Activated CD8-positive, alpha-beta T cell treated with anti-CD3 and anti-CD28 coated beads, Interleukin-2, amount 10 ng/mL, durations not matched to agents 7 days and 5 days (primary cell): ENCODE results near the gene FAM20C. TPM values are rescaled to one million over a fixed set of nuclear protein-coding genes. Genes with fewer than 3 reads are reported as not detected.

Experiments
- ATAC-seq: fragments of 150-1000 bp; cut with Tn5 transposase; one replicate; pipeline ENCODE4 v1.10.0; 2021; ENCODE audit warnings: moderate library complexity
- CTCF ChIA-PET: fragments of 350-600 bp; sonication (Branson Sonifier 250); formaldehyde crosslinking; loops from one replicate; lab custom pipeline; 2021; ENCODE audit warnings: antibody characterized with exemption; lab: Charles Lee
- POLR2A ChIA-PET: fragments of 350-600 bp; sonication (Branson Sonifier 250); formaldehyde crosslinking; loops from one replicate; lab custom pipeline; 2021; ENCODE audit warnings: antibody characterized with exemption; lab: Charles Lee
- DNase-seq: peaks from one replicate; pipeline ENCODE4 v3.0.0-alpha.2; 2020
- H3K27ac Mint-ChIP-seq: one replicate; pipeline ENCODE4 v1.8.0; 2021; ENCODE audit warnings: mild to moderate bottlenecking, mixed read lengths
- H3K27me3 Mint-ChIP-seq: one replicate; pipeline ENCODE4 v1.8.0; 2021; ENCODE audit warnings: low read depth, mixed read lengths
- H3K36me3 Mint-ChIP-seq: one replicate; pipeline ENCODE4 v1.8.0; 2021; ENCODE audit warnings: low read depth, mixed read lengths
- H3K4me1 Mint-ChIP-seq: one replicate; pipeline ENCODE4 v1.8.0; 2021; ENCODE audit warnings: low read depth, mixed read lengths
- H3K4me3 Mint-ChIP-seq: one replicate; pipeline ENCODE4 v1.8.0; 2021; ENCODE audit warnings: mild to moderate bottlenecking, mixed read lengths
- H3K9me3 Mint-ChIP-seq: one replicate; pipeline ENCODE4 v1.8.0; 2022; ENCODE audit warnings: mixed read lengths; ENCODE audit not compliant: insufficient read depth
- total RNA-seq, 2 experiments: library from RNA; stranded (reverse); gene quantifications; one replicate each; pipeline ENCODE4 v1.2.3, GENCODE V29; 2021

Gene FAM20C
- total RNA-seq, 2 experiments from 2014 or later: 0.74 TPM; not detected in 1

DNA sequence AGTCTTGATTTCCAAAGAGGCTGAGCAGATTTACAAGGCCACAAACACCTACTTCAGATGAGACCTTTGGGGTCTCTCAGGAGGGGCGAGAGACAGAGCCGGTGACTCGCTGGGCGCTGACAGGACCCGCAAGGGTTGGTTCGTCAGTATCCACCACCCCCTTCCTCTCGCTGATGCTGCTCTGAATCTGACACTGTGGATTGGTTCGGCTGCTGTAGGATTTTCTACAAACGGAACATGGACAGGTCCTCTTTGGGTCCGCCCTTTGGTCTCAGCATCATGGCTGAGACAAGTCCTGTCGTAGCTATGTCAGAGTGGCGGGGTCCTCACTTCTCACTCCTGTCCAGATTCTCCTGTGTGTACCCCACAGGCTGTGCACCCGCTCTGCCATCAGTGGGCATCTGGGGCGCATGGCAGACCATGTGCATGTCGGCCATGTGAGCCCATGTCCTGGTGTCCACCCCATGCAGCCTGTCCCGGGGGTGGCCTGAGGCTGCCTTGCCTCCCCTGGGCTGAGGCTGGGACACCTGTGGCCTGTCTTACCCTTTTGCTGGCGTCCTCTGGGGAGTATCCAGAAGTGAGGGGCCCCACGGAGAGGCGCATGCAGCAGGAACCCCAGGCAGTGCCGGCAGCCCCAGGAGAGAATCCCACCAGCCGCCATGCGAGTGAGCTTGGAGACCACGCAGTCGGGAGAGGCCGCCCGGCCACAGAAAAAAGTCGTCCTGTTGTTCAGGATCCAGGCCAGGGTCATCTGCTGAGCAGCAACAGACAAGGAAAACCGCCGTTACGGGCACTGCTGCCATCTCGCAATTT lies 21.6 kb upstream of the FAM20C start:
- no peak overlapping the region for H3K27ac Mint-ChIP-seq
- ATAC-seq: no peak

DNA sequence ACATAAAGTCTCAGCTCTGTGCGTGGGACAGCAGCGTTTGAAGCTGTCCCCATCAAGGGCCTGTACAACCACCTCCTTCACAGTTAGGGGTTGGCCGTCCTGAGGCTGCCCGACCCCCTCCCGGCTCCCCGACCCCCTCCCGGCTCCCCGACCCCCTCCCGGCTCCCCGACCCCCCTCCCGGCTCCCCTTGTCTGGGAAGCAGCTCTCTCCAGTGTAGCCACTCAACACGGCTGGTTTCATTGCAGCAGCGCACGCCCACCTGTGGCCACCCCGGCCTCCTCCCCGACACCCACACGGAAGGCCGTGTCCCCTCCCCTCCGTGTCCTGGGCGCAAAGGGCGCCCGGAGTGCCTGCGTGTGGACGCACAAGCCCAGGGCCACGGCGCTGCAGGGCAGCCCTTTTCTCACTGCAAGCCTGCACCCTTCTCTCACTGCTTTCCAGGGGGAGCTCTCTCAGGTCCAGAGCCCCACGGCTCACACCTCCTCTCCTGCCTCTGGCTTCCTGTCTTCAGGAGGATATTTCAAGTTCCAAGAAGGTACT lies 20.9 kb upstream of the FAM20C start:
- DNase-seq: no peak
- CTCF ChIA-PET: no interaction called here
- Mint-ChIP-seq H3K9me3 (no peaks in the 10 kb centered on the region), H3K27me3 (no peaks in the 10 kb centered on the region), H3K4me3 (no peak overlapping the region), H3K36me3 (no peaks in the 10 kb centered on the region), H3K27ac (no peak overlapping the region), H3K4me1 (no peaks in the 10 kb centered on the region)
- POLR2A ChIA-PET: no interaction called here
- ATAC-seq: no peak

More for the DNA sequence above, 21.6 kb upstream of the FAM20C start:
- H3K36me3 Mint-ChIP-seq: no peaks in the 10 kb centered on the region
- no peak for DNase-seq
- ChIA-PET CTCF (no interaction called here), POLR2A (no interaction called here)
- H3K4me1 Mint-ChIP-seq: no peaks in the 10 kb centered on the region
- no peak overlapping the region for H3K4me3 Mint-ChIP-seq
- no peaks in the 10 kb centered on the region for H3K9me3 Mint-ChIP-seq
- no peaks in the 10 kb centered on the region for H3K27me3 Mint-ChIP-seq

DNA sequence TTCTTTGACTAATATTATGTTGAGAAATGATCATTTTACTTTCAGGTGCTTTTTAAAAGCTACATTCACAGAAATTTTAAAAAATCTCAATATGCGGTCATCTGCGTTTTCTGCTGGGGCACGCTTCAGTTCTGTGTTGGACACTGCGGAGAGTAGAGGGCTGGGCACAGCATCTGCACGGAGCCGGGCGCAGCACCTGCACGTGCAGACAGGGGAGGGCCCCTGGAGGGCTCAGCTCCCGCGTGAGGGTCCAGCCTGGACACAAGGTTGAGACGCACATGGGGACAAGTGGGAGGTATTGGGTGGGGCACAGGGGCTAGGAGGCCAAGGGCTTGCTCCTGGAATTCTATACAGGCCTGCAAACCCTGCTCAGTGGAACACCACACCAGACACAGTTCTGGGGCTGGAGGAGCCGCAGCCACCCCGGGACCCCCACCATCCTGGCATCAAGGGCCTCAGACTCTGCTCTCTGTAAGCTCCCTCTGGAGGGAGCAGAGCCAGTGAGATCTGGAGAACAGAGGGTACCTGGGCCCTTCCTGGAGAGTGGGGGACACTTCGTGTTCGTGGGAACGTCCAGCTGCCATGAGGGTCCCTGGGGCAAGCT lies 20.4 kb upstream of the FAM20C start:
- Mint-ChIP-seq H3K9me3 (no peaks in the 10 kb centered on the region), H3K27me3 (no peaks in the 10 kb centered on the region), H3K4me3 (no peak overlapping the region), H3K4me1 (no peaks in the 10 kb centered on the region), H3K36me3 (no peaks in the 10 kb centered on the region), H3K27ac (no peak overlapping the region)
- ChIA-PET POLR2A (no interaction called here), CTCF (no interaction called here)
- DNase-seq (no peak), ATAC-seq (no peak)

DNA sequence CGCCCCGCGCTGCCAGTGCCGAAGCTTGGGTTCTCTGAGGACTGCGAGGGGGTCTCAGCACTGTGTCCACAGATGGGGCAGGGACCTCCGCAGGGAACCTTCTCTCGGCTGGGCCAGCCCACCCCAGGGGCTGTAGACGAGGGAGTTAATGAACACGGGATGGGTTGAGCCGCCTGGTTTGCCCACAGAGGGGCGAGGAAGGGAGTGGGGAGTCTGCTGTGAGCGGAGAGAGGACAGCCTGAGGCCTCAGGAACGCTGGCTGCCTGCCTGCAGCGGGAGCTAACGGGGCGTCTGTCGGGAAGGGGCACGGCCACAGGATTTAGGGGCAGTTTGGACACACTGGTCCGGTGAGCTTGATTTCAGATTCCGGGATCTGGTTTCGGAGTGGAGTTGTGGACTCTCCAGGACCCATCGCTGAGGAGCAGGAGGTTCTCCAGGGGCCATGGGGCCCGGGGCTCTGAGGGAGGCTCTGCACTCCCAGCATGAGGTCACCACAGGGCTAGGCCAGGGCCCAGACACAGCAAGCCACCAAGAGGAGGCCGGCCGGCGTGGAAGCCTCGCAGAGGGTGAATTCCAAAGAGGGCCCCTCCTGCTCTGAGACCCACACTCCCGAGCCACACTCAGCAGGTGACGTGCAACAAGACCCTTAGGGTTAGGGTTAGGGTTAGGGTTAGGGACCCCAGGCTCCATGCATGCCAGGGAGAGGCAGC lies 19.0 kb upstream of the FAM20C start:
- Mint-ChIP-seq H3K27ac (no peak overlapping the region), H3K4me1 (no peaks in the 10 kb centered on the region), H3K27me3 (no peaks in the 10 kb centered on the region), H3K36me3 (no peaks in the 10 kb centered on the region), H3K9me3 (no peaks in the 10 kb centered on the region), H3K4me3 (no peak overlapping the region)
- DNase-seq (no peak), ATAC-seq (no peak)
- ChIA-PET POLR2A (no interaction called here), CTCF (no interaction called here)

DNA sequence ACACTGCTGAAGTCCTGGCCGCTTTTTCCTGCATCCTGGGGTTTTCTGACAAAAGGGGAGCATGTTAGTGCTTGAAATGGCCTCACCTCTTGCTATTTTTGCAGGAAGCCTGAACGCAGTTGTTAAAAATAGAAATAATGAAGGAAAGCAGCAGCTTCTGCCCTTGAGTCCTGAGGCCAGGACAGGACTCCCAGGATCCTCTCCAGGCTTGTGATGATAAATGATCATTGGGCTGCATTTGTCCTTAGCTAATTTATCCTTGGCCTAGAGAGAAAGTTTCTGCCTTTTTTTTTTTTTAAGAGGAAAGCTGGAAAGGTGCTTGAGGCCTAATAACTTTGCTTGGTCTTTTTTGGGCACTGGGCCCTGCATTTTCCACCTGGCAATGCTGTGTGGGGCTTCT lies 17.7 kb upstream of the FAM20C start:
- no peaks in the 10 kb centered on the region for H3K27me3 Mint-ChIP-seq
- no peak overlapping the region for H3K27ac Mint-ChIP-seq
- H3K9me3 Mint-ChIP-seq: no peaks in the 10 kb centered on the region
- H3K36me3 Mint-ChIP-seq: no peaks in the 10 kb centered on the region
- no peaks in the 10 kb centered on the region for H3K4me1 Mint-ChIP-seq
- ATAC-seq: no peak
- POLR2A ChIA-PET: no interaction called here
- CTCF ChIA-PET: no interaction called here
- no peak overlapping the region for H3K4me3 Mint-ChIP-seq
- DNase-seq: no peak

DNA sequence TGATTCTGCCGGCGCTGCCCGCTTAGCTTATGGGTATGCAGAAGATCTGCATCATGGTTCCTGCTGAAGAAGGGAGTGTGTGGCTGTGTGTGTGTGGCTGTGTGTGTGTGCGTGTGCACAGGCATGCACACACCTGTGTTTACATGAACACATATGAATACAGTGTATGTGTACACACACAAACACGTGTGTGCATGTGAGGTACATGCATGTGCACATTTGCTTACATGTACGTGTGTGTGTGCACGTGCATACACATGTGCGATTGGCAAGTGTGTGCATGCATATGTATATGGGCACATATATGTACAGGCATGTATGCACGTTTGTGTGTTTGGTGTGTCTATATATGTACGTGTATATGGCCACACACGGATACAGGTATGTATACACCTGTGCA lies 16.4 kb upstream of the FAM20C start:
- Mint-ChIP-seq H3K9me3 (no peaks in the 10 kb centered on the region), H3K4me3 (no peak overlapping the region), H3K4me1 (no peaks in the 10 kb centered on the region), H3K27me3 (no peaks in the 10 kb centered on the region), H3K27ac (no peak overlapping the region), H3K36me3 (no peaks in the 10 kb centered on the region)
- ChIA-PET POLR2A (no interaction called here), CTCF (no interaction called here)
- ATAC-seq (no peak), DNase-seq (no peak)

DNA sequence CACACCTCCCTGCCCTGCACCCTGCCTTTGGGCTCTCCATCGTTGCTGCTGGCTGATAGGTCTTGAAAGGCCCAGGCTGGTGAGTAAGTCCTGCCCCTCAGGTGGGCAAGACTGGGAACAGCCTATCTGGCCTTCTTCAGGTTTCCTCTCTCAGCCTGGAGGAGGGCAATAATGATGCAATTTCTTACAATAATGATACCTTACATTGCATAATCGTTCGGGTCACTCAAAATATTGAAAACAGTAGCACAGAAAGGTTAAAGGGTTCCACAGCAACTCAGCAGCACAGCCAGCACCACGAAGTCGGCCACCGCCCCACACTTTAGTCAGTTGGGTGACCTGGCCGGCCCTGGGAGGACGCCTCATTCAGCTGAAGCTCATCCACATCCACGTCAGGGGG lies 16.0 kb upstream of the FAM20C start:
- no peak for ATAC-seq
- no peaks in the 10 kb centered on the region for H3K4me1 Mint-ChIP-seq
- no peak for DNase-seq
- ChIA-PET CTCF (no interaction called here), POLR2A (no interaction called here)
- H3K27me3 Mint-ChIP-seq: no peaks in the 10 kb centered on the region
- H3K27ac Mint-ChIP-seq: no peak overlapping the region
- H3K4me3 Mint-ChIP-seq: no peak overlapping the region
- H3K36me3 Mint-ChIP-seq: no peaks in the 10 kb centered on the region
- no peaks in the 10 kb centered on the region for H3K9me3 Mint-ChIP-seq

DNA sequence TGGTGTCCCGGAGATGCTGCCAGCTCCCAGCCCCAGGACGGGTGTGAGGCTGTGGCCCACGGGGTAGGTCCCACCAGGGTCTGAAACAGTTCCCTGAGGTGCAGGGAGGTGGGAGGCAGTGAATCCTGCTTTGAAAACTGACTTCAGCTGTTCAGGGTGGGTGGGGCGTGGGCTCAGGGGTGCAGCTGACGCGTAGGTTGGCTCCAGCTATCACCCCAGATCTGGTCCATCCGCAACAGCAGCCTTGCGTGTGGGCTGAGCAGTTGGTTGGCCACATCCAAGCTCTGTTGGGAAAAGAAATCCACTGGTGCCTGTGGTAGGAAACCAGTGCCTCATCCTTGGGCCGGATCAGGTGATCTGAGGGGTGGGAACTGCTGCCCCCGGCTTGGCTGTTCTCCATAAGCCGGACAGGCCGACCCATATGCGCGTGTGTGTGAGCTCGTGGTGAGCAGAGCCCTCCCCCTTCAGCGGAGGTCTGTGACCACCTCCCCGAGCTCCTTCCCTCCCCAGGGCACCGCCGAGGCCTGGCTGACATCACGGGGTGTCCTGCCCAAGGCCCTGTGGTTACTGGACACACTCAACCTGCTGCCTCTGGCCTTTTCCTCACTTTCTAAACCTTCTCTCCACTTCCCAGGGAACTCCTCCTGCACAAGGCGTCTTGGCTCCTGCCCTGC lies 15.4 kb upstream of the FAM20C start:
- no peak overlapping the region for H3K27ac Mint-ChIP-seq

DNA sequence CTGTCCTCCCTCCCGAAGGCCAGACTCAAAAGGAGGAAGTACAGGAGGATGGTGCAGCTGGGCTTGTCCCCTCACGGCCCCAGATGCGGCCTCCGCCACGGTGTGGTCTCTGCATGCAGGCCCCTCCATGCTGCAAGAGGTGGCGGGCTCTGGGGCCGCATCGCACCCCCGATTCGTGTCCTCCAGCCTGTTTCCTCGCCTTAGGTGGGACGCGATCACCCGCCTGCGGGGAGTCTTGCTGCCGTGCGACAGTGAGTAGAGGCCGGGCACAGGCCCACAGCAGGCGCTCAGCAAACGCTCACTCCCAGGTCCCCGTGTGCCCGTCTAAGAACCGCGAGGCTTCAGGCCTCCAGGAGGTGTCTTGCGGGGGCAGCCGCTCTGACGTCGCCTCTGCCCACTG lies 13.9 kb upstream of the FAM20C start:
- H3K36me3 Mint-ChIP-seq: no peaks in the 10 kb centered on the region
- no peak for DNase-seq

More for the DNA sequence above, 15.4 kb upstream of the FAM20C start:
- Mint-ChIP-seq H3K4me3 (no peak overlapping the region), H3K36me3 (no peaks in the 10 kb centered on the region), H3K9me3 (no peaks in the 10 kb centered on the region), H3K4me1 (no peaks in the 10 kb centered on the region), H3K27me3 (no peaks in the 10 kb centered on the region)
- ChIA-PET CTCF (no interaction called here), POLR2A (no interaction called here)
- ATAC-seq (no peak), DNase-seq (no peak)

DNA sequence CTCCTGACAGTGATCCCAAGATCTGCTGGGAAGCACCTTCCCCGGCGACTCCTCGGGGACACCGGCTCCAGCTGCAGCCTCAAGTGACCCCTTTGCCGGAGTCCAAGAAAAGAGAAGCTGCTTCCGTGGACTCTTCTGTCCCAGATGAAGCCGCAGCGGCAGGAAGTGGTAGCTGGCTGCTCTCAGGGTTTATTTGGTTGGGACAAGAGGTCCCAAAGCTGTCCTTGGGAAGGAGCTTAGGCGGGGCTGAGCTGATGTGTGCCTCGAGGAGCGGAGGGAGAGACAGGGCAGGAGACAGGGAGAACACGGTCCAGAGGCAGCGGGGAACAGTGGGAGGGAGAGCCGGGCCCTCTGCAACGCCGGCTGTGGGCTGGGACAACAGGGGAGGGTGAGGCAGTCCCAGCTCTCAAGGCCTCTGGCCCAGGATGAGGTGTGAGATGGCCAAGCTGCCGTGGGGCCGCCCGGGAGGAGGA lies 13.1 kb upstream of the FAM20C start:
- ChIA-PET POLR2A (no interaction called here), CTCF (no interaction called here)
- Mint-ChIP-seq H3K4me3 (no peak overlapping the region), H3K27ac (no peak overlapping the region), H3K4me1 (no peaks in the 10 kb centered on the region), H3K27me3 (no peaks in the 10 kb centered on the region), H3K36me3 (no peaks in the 10 kb centered on the region), H3K9me3 (no peaks in the 10 kb centered on the region)
- DNase-seq (no peak), ATAC-seq (no peak)

More for the DNA sequence above, 13.9 kb upstream of the FAM20C start:
- Mint-ChIP-seq H3K4me3 (no peak overlapping the region), H3K4me1 (no peaks in the 10 kb centered on the region), H3K9me3 (no peaks in the 10 kb centered on the region), H3K27me3 (no peaks in the 10 kb centered on the region), H3K27ac (no peak overlapping the region)
- ATAC-seq: no peak
- ChIA-PET CTCF (no interaction called here), POLR2A (no interaction called here)

DNA sequence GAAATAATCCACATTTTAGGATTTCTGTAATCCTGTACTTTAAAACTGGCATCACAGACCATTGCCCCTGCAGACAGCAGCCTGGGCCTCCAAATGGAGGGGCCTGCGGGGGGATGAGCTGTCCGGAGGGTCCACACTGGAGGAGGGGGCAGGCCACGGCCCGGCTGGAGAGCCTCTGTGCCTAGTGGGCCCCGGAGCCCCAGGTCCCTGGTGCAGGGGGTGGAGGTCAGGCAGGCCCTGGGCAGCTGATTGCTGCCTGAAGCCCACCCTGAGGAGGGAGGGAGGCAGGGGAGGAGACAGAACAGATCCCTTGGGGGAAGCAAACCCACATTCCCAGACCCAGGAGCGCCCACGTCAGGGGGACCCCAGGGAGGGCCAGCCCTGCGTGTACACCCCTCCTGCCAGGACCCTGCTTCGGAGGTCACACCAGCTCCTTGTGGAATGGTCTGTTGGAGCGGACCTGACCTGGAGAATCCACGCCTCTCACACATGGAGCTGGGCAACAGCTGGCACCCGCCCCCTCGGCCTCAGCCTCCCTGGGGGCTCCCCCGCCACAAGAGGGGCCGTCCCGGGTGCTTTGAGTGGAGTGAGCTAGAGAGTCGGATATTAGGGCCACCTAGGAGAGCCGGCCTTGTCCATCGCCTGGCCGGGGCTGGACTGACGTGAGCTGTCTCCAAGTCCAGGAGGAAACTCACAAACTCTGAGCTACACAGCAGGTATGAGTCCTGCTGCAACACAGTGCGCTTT lies 12.2 kb upstream of the FAM20C start:
- CTCF ChIA-PET: no interaction called here
- H3K4me1 Mint-ChIP-seq: no peaks in the 10 kb centered on the region
- H3K27me3 Mint-ChIP-seq: no peaks in the 10 kb centered on the region
- POLR2A ChIA-PET: no interaction called here
- H3K36me3 Mint-ChIP-seq: no peaks in the 10 kb centered on the region
- no peak overlapping the region for H3K27ac Mint-ChIP-seq
- H3K9me3 Mint-ChIP-seq: no peaks in the 10 kb centered on the region
- DNase-seq: no peak
- no peak for ATAC-seq
- no peak overlapping the region for H3K4me3 Mint-ChIP-seq
